Measurements from ENCODE around the gene MOBP.

DNA sequence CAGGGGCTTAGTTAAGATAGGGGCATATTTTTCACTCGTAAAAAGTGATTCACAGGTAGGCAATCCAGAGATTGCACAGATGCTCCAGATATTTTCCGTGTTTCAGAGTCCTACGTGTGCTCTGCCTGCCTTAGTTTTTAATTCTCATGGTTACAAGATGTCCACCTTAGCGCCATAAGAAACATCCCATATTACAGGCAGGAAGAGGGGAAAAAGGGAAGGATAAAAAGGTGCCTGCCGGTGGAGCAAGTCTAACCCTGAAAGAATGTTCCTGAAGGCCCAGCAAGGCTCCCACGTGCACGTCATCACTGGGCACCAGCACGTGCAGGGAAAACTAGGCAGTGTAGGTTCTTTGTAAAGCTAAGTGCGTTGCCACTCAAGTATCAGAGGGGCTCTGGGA, 10.1 kb upstream of the MOBP start:
- TF ChIP-seq, protein P1, sequence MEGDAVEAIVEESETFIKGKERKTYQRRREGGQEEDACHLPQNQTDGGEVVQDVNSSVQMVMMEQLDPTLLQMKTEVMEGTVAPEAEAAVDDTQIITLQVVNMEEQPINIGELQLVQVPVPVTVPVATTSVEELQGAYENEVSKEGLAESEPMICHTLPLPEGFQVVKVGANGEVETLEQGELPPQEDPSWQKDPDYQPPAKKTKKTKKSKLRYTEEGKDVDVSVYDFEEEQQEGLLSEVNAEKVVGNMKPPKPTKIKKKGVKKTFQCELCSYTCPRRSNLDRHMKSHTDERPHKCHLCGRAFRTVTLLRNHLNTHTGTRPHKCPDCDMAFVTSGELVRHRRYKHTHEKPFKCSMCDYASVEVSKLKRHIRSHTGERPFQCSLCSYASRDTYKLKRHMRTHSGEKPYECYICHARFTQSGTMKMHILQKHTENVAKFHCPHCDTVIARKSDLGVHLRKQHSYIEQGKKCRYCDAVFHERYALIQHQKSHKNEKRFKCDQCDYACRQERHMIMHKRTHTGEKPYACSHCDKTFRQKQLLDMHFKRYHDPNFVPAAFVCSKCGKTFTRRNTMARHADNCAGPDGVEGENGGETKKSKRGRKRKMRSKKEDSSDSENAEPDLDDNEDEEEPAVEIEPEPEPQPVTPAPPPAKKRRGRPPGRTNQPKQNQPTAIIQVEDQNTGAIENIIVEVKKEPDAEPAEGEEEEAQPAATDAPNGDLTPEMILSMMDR (IDR thresholded peaks at IDR 0.05; ENCODE audit: insufficient read depth, low read length, poor library complexity, severe bottlenecking): no peak
- TF ChIP-seq EZH2phosphoT487 (conservative IDR thresholded peaks at IDR 0.05; ENCODE audit: low read length): no peak

All from SU-DHL-6 (cell line).